ENCODE results near the gene LIMS2. TPM values are rescaled to one million over a fixed set of nuclear protein-coding genes. Genes with fewer than 3 reads are reported as not detected.

Gene LIMS2
- total and polyA plus RNA-seq, 5 experiments from 2014 or later = 3.4 to 12.5 (median 10.1) TPM

DNA sequence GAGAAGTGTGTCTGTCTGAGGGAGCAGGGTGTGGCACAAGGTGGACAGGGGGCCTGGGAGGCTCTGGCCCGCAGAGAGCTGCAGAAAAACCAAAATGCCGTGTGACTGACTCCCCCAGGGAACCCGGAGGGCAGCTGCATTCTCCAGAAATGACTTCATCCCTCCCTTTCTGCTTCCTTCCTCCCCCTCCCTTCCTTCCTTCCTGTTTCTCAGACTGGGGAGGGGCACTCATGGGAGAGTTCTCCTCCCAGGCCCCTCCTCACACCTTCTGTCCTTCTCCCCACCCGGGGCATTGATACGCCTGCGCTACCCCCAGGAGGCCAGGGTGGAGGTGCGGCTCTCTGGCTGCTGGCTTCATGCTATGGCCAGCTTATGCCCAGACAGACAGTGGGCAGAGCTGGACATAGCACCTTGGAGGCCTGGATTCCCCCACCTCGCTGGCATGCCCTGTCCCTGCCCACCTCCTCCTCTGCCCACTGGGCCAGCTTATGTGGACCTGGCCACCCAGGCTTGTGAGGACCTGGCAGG lies 37.5 kb downstream of the LIMS2 start:
- POLR2A ChIA-PET = interaction anchor here (0.8 to 1.5 kb wide), 3 partner anchors 9 to 19 kb away, joined by 3 read pairs; no protein-coding TSS in a partner anchor
- Mint-ChIP-seq H3K36me3 (no peaks in the 10 kb centered on the region), H3K27me3 (no peaks in the 10 kb centered on the region), H3K27ac (peak overlapping the region; percentile 43 to 93 (median 90)), H3K9me3 (no peaks in the 10 kb centered on the region), H3K4me3 (peak overlapping the region in 9 of 10 donors; percentile 48 to 82 (median 71)), H3K4me1 (peaks cover 27 to 85% (median 73%) of the 10 kb centered on the region in 4 donors)
- DNase-seq (no peak), ATAC-seq (no peak)

DNA sequence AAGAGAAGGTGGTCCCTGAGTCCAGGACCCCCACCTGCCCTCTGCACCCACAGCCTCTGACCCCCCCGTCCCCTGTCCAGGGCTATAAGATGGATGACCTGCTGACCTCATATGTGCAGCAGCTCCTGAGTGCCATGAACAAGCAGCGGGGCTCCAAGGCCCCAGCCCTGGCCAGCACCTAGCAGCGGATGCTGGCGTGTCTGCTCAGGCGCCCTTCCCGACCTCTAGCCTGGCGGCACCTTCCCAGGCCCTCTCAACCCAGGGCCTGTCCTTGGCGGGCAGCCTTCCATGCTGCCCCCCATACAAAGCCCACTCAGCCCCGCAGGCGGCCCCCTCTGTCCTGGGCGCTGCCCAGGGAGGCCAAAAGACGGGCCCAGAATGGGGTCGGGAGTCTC lies 38.1 kb downstream of the LIMS2 start:
- peak overlapping the region in 7 of 10 donors; percentile 19 to 74 (median 67) for H3K27ac Mint-ChIP-seq
- no peaks in the 10 kb centered on the region for H3K9me3 Mint-ChIP-seq
- no peaks in the 10 kb centered on the region for H3K27me3 Mint-ChIP-seq
- DNase-seq = no peak
- H3K36me3 Mint-ChIP-seq = no peaks in the 10 kb centered on the region
- POLR2A ChIA-PET = interaction anchor here (1.0 to 1.5 kb wide), 2 partner anchors 10 to 16 kb away, joined by 3 read pairs; no protein-coding TSS in a partner anchor
- peaks cover 28 to 85% (median 74%) of the 10 kb centered on the region in 4 donors for H3K4me1 Mint-ChIP-seq
- ATAC-seq = no peak
- peak overlapping the region in 4 of 10 donors; percentile 18 to 53 (median 30) for H3K4me3 Mint-ChIP-seq

DNA sequence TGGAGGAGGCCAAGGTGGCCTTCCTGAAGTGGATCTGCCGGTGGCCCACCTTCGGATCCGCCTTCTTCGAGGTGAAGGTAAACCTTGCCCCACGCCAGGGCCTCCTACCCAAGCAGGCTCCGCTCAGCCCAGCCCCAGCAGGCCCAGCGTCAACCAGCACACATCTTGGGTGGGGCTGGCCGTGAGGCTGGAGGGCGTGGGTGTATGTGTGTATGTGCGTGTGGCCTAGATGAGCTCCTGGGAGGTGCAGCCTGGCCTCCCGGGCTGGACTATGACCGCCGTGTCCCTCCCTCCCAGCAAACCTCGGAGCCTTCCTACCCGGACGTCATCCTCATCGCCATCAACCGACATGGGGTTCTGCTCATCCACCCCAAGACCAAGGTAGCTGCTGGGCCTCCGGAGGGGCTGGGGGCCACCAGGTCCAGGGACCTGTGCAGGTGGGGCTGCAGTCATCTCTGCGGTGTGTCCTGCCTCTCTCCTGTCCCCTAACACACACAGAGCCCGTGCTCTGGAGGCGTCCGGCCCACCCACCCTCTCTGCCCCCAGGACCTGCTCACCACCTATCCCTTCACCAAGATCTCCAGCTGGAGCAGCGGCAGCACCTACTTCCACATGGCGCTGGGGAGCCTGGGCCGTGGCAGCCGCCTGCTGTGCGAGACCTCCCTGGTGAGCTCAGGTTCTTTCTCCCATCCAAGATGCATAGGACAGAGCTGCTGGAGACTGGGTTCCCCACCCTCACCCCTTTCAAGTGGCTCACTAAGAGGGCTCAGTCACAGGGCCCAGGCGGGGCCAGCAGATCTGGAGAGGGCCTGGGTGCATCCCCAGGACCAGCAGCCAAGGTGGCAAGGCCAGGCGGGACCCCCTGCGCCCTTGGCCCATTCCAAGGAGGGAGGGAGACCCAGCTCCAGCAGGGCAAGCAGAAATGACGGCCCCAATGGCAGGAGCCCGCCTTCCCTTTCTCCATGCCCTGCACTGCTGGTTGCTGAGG lies 38.8 kb downstream of the LIMS2 start:
- Mint-ChIP-seq H3K4me3 (peak overlapping the region in 5 of 10 donors; percentile 26 to 56 (median 53)), H3K36me3 (no peaks in the 10 kb centered on the region), H3K27ac (peak overlapping the region in 9 of 10 donors; percentile 19 to 85 (median 70)), H3K9me3 (no peaks in the 10 kb centered on the region), H3K4me1 (peaks cover 26 to 84% (median 72%) of the 10 kb centered on the region in 4 donors), H3K27me3 (no peaks in the 10 kb centered on the region)
- POLR2A ChIA-PET = interaction anchor here (1.5 kb wide), 1 partner anchor 17 kb away, joined by 3 read pairs; no protein-coding TSS in a partner anchor
- DNase-seq (no peak), ATAC-seq (no peak)

DNA sequence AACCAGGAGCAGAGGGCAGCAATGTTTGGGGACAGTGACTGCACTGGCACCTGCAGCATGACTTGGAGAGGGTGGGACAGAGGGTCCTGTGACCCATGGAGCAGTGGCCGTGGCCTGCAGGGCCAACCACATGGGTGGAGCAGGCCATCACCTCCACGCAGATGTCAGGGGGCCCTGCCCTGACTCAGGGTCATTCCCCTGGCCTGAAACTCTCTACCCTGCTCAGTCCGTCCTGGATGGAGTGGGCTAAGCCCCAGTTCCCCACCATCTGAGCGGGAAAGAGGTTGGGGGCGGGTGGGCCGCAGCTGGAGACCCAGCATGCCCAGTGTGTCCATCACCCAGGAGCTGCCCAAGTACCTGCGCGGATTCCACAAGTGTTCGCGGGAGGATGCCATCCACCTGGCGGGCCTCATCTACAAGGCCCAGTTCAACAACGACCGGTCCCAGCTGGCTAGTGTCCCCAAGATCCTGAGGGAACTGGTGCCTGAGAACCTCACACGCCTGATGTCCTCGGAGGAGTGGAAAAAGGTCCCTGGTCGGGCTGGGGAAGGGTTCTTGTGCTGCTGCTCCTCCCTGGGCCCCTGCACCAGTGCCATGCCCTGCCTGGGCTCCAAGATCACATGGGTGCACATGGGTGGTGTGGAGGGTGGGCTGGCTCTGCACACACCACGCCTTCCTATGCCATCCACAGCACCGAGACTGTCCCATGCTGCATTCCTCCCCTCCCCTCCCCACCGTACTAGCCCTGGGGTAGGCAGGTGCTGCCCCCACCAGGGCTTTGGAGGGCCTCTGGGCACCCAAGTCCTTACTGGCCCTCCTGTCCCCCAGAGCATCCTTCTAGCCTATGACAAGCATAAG lies 39.7 kb downstream of the LIMS2 start:
- POLR2A ChIA-PET = no interaction called here
- Mint-ChIP-seq H3K4me1 (peaks cover 24 to 81% (median 70%) of the 10 kb centered on the region in 4 donors), H3K36me3 (no peaks in the 10 kb centered on the region), H3K27ac (peak overlapping the region in 5 of 10 donors; percentile 20 to 79 (median 37)), H3K27me3 (no peaks in the 10 kb centered on the region), H3K4me3 (peak overlapping the region in 1 of 10 donors; percentile 45), H3K9me3 (no peaks in the 10 kb centered on the region)
- DNase-seq (no peak), ATAC-seq (no peak)

DNA sequence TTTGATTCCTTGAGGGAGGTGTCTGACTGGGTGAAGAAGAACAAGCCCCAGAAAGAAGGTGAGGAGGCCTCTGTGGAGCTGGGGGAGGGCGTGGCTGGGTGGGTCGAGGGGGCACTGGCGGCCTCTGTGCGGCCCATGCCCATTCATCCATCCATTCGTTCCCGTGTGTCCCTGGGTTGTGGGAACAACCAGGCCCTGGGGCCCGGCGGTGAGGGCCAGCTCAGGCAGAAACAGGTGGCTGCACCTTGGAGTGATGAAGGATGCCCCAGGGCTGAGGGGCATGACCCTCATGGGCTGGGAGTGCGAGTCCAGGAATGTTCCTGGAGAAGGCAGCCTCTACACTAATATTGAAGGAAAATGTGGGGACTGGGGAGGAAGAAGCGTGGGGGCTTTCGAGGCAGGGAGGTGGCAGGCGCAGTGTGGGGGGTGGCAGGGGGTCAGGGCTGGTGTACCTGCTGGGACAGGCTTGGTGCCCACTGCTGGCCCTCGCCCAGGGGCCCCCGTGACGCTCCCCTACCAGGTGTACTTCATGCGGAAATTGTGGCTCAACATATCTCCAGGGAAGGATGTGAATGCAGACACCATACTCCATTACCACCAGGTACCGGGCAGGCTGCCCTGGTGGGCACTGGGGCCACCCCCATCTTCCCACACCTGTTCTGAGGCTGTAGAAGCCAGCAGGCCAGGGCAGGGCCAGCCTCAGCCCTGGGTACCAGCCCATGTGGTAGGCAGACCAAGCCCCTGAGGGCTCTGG lies 40.5 kb downstream of the LIMS2 start:
- Mint-ChIP-seq H3K27me3 (no peaks in the 10 kb centered on the region), H3K27ac (peak overlapping the region in 4 of 10 donors; percentile 6 to 61 (median 43)), H3K9me3 (no peaks in the 10 kb centered on the region), H3K4me1 (peaks cover 26 to 79% (median 68%) of the 10 kb centered on the region in 4 donors), H3K36me3 (no peaks in the 10 kb centered on the region), H3K4me3 (peak overlapping the region in 3 of 10 donors; percentile 14 to 33 (median 22))
- no peak for ATAC-seq
- POLR2A ChIA-PET = interaction anchor here (0.8 to 0.9 kb wide), 2 partner anchors 16 to 67 kb away, joined by 3 read pairs; partner anchors contain the start of gene SFT2D3
- DNase-seq = no peak

DNA sequence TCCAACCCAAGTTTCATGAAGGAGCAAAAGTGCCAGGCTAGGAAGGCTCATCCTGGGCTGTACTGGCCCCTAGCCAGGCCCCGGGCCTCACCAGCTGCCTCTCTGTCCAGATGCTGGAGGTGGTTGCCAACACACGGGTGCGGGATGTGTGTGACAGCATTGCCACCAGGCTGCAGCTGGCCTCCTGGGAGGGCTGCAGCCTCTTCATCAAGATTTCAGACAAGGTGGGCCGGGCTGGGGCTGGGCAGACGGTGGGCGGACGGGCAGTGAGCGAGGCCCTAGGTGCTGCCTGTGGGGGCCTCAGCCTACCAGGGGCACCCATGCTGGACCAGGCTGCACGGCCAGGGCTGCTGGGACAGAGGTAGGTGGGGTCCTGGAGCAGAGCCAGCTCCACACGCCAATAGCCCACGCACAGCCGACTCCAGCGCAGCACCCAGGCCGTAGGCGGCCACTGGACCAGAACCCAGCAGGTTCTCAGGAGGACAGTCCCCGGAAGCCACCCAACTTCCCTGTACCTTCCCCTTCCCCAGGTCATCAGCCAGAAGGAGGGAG lies 41.2 kb downstream of the LIMS2 start:
- Mint-ChIP-seq H3K27ac (peak overlapping the region in 6 of 10 donors; percentile 44 to 85 (median 56)), H3K27me3 (no peaks in the 10 kb centered on the region), H3K36me3 (no peaks in the 10 kb centered on the region), H3K4me1 (peaks cover 24 to 73% (median 62%) of the 10 kb centered on the region in 4 donors), H3K4me3 (peak overlapping the region in 1 of 10 donors; percentile 34), H3K9me3 (no peaks in the 10 kb centered on the region)
- POLR2A ChIA-PET = interaction anchor here (0.8 to 0.9 kb wide), 2 partner anchors 15 to 67 kb away, joined by 3 read pairs; partner anchors contain the start of gene SFT2D3
- ATAC-seq = no peak
- no peak for DNase-seq

DNA sequence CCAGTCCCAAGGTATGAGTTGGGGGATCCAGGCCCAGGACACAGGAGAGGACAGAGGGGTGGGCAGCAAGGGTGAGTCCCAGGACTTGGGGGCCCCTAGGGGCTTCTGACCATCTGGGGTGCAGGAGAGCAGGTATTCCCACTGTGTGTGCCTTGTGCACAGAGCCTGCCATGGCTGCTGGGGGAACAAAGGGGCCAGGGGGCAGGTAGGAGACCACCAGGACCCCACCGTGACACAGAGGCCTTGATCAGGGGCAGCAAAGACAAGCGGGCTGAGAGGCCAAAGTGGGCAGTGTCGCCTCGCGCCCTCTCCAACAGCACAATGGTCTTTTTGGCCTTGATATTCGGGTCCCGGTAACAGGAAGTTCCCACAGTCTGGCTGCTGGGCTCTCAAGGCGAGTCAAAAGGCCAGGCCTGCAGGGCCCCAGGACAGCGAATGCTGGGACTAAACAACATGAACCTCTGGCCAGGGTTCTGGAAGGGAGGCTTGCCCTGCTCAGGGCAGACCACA lies 41.7 kb downstream of the LIMS2 start:
- H3K36me3 Mint-ChIP-seq = no peaks in the 10 kb centered on the region
- DNase-seq = no peak
- peak overlapping the region in 8 of 10 donors; percentile 44 to 85 (median 62) for H3K27ac Mint-ChIP-seq
- H3K4me1 Mint-ChIP-seq = peaks cover 20 to 70% (median 56%) of the 10 kb centered on the region in 4 donors
- ATAC-seq = no peak
- H3K9me3 Mint-ChIP-seq = no peaks in the 10 kb centered on the region
- no peaks in the 10 kb centered on the region for H3K27me3 Mint-ChIP-seq
- POLR2A ChIA-PET = interaction anchor here (0.8 to 0.9 kb wide), 2 partner anchors 14 to 68 kb away, joined by 3 read pairs; partner anchors contain the start of gene SFT2D3
- peak overlapping the region in 5 of 10 donors; percentile 33 to 47 (median 39) for H3K4me3 Mint-ChIP-seq

DNA sequence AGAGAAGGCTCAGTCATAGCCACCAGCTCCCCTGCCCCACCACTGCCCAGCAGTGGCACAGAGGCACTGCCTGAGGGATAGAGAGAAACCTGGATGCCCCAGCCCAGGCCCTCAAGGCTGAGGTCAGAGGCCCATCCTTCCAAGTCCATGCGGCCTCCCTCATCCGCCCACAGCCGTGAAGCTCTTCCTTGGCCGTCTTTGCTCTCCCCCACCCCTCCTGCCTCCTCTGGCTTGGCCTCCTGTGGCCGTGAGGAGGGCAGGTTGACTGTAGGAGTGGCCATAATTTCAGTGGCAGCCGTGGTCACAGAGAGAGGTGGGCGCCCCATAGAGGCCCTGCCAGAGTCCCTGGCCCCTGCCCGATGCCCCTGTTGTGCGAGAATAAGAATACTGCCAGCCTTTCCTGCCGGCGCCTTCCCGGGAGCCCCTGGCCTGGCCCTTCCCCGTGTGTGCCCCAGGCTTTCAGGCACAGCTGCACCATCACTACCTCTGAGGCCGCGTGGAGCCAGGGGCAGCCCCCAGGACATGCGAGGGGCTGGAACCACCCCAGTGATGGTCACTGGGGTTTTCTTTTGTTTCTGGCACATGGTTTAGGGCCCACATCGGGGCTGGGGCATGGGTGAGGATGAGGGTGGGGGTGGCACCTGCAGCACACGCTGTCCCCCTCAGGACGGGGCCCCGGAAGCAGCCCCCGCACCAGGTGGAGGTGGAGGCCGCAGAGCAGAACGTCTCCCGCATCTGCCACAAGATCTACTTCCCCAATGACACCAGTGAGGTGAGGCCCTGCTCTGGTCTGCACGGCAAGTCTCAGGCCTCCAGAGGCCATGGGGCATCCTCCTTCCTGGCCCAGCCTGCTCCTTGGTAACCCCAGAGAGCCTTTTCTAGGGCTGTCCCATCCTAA lies 42.5 kb downstream of the LIMS2 start:
- DNase-seq (peak in 2 of 10 donors; percentile 15 to 20), ATAC-seq (peak; percentile 57 to 68)
- Mint-ChIP-seq H3K4me1 (peaks cover 15 to 64% (median 49%) of the 10 kb centered on the region in 4 donors), H3K27ac (peak overlapping the region in 9 of 10 donors; percentile 19 to 85 (median 46)), H3K27me3 (no peaks in the 10 kb centered on the region), H3K4me3 (peak overlapping the region in 7 of 10 donors; percentile 6 to 64 (median 41)), H3K9me3 (no peaks in the 10 kb centered on the region), H3K36me3 (no peaks in the 10 kb centered on the region)
- POLR2A ChIA-PET = interaction anchor here (0.9 to 1.4 kb wide), 3 partner anchors 9 to 16 kb away, joined by 3 to 5 read pairs (median 3); no protein-coding TSS in a partner anchor

DNA sequence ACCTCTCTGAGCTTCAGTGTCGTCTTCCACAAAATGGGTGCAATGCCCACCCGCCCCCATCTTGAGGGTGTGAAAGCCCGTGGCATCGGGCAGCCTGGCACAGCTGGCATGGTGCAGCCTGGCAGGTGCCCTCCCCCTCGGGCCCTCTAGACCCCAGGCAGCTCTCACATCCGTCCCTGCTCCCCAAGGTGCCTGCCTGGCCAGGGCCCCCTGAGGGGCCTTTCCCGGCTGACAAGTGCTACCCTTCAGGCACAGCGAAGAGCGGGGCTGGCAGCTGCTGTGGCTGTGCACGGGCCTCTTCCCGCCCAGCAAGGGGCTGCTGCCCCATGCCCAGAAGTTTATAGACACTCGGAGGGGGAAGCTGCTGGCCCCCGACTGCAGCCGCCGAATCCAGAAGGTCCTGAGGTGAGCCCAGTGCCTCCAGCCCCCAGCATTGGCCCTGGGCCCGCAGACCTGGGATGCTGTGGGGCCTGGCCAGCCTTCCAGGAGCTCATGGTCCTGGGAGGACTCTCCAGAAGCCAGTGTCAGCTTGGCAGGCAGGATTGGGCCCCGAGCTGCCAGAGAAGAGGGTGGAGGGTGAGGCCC lies 43.2 kb downstream of the LIMS2 start:
- H3K27ac Mint-ChIP-seq = peak overlapping the region in 4 of 10 donors; percentile 19 to 66 (median 47)
- no peak for ATAC-seq

More for the DNA sequence above, 43.2 kb downstream of the LIMS2 start:
- Mint-ChIP-seq H3K4me3 (peak overlapping the region in 1 of 10 donors; percentile 64), H3K27me3 (no peaks in the 10 kb centered on the region), H3K4me1 (peaks cover 13 to 59% (median 42%) of the 10 kb centered on the region in 4 donors), H3K9me3 (no peaks in the 10 kb centered on the region), H3K36me3 (no peaks in the 10 kb centered on the region)
- no peak for DNase-seq
- POLR2A ChIA-PET = interaction anchor here (0.9 to 1.4 kb wide), 3 partner anchors 10 to 15 kb away, joined by 3 to 5 read pairs (median 3); no protein-coding TSS in a partner anchor
